ENCODE results near the gene ATP8B3.

The ATP8B3 gene

GRCh38 chr19:1847684-1848398 lies 35.8 kb upstream of the ATP8B3 start:
- Histone ChIP-seq H3K27ac (ENCODE audit: extremely low read depth, low read depth, low read length) (peak overlapping the region; percentile 100), H3K4me3 (ENCODE audit: low read depth, low read length) (peak overlapping the region; percentile 96), H3K4me1 (ENCODE audit: control insufficient read depth, insufficient read depth, low read length) (peaks cover 2% of the 10 kb centered on the region; the same call in 1 of the 2 replicates), H3K36me3 (ENCODE audit: control insufficient read depth in 2 of 2, insufficient read depth in 1 of 2, low read length in 2 of 2) (peaks cover 0 to 23% of the 10 kb centered on the region in 2 experiments; a peak in 1 of 3 replicates), H3K9me3 (ENCODE audit: control insufficient read depth, insufficient read depth, low read depth, low read length) (no peaks in the 10 kb centered on the region)
- POLR2A ChIA-PET = no interaction called here
- CTCF ChIA-PET = interaction anchor here (0.7 to 3.1 kb wide), 4 partner anchors 10 to 175 kb away, joined by 4 to 32 read pairs (median 11); no protein-coding TSS in a partner anchor
- TF ChIP-seq OSR2 (tag by site-specific recombination; IDR thresholded peaks at IDR 0.05) (no peak), ZBTB20 (tag by site-specific recombination; IDR thresholded peaks at IDR 0.05) (peak; percentile 91), PRDM10 (tag by site-specific recombination; IDR thresholded peaks at IDR 0.05) (no peak; the same call in 1 of the 2 replicates), ZIC2 (tag by site-specific recombination; IDR thresholded peaks at IDR 0.05) (no peak), INSM2 (tag by site-specific recombination; IDR thresholded peaks at IDR 0.05) (no peak), ZNF324 (tag by site-specific recombination; IDR thresholded peaks at IDR 0.05) (no peak), HOXC10 (CRISPR knock-in tag; IDR thresholded peaks at IDR 0.05) (no peak), IKZF3 (tag by site-specific recombination; IDR thresholded peaks at IDR 0.05) (no peak), ZNF266 (tag by site-specific recombination; IDR thresholded peaks at IDR 0.05; ENCODE audit: low read depth) (no peak), ZNF26 (tag by site-specific recombination; IDR thresholded peaks at IDR 0.05) (no peak), ZNF600 (tag by site-specific recombination; IDR thresholded peaks at IDR 0.05) (peak; percentile 37), ZNF830 (tag by site-specific recombination; IDR thresholded peaks at IDR 0.05; ENCODE audit: low read depth) (no peak), ZSCAN23 (tag by site-specific recombination; IDR thresholded peaks at IDR 0.05) (no peak), ZNF449 (tag by site-specific recombination; IDR thresholded peaks at IDR 0.05) (no peak), ZNF626 (tag by site-specific recombination; IDR thresholded peaks at IDR 0.05) (no peak), ZNF792 (tag by site-specific recombination; IDR thresholded peaks at IDR 0.05) (no peak), GLIS1 (tag by site-specific recombination; IDR thresholded peaks at IDR 0.05) (no peak), GFI1B (tag by site-specific recombination; IDR thresholded peaks at IDR 0.05) (no peak), ZNF768 (tag by site-specific recombination; IDR thresholded peaks at IDR 0.05) (no peak), ZNF518A (tag by site-specific recombination; conservative IDR thresholded peaks at IDR 0.05; ENCODE audit: low read depth) (no peak), ZNF223 (tag by site-specific recombination; IDR thresholded peaks at IDR 0.05) (no peak), ZNF239 (tag by site-specific recombination; IDR thresholded peaks at IDR 0.05) (no peak), SCRT2 (tag by site-specific recombination; IDR thresholded peaks at IDR 0.05) (no peak), ZNF670 (tag by site-specific recombination; IDR thresholded peaks at IDR 0.05; ENCODE audit: low read depth) (no peak), OVOL3 (tag by site-specific recombination; IDR thresholded peaks at IDR 0.05) (no peak)

Measured in HEK293 (cell line).